ENCODE data around the gene SMAGP.
"Not testable (repeated sequence)": the region's sequence is repeated elsewhere in the genome, so short reads cannot be mapped to it uniquely, and the experiment has no call there.

Gene SMAGP

DNA sequence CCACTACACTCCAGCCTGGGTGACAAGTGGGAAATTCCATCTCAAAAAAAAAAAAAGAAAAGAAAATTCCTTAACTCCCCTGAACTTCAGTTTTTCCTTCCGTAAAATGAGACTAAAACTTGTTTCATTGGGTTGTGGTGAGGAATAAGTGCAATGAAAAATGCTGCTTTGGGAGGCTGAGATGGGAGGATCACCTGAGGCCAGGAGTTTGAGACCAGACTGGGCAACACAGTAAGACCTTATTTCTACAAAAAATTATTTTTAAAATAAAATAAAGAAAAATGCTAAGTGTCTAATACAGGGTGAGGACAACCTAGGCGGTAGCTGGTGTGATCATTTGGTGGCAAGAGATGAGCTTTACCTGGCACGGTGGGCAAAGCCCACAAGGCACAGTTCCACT, 6.9 kb downstream of the SMAGP start:
- no peak for DNase-seq

- no peak for DNase-seq
Observed at GRCh38 chr12:51262758-51263177, 7.4 kb downstream of the SMAGP start.

DNA sequence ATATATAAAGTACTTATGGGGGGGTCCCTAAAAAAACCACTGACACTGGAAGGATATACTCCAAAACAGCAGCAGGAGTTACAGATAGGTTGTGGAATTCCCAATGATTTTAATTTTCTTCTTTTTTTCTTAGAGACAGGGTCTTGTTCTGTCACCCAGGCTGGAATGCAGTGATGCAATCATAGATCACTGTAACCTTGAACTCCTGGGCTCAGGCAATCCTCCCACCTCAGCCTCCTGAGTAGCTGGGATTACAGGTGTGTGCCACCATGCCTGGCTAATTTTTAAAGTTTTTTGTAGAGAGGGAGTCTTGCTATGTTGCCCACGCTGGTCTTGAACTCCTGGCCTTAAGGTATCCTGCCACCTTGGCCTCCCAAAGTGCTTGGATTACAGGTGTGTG, 10.6 kb downstream of the SMAGP start:
- not testable (repeated sequence) for DNase-seq

DNA sequence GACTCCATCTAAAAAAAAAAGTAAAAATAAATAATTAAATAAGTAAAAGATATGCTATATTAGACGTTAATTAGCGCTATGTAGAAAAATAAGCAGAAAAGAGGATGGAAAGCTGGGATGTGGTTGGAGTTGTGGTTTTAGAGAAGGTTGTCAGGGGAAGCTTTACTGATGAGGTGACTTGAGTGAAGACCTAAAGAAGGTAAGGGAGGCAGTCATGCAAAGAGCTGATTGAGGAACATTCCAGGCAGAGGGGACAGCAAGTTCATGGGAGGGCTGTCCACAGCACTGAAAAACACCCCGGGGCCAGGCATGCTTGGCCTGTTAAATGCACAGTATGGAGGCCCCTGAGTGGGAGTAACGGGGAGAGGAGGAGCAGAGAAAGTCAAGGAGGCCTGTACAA, 15.7 kb downstream of the SMAGP start:
- DNase-seq: no peak

DNA sequence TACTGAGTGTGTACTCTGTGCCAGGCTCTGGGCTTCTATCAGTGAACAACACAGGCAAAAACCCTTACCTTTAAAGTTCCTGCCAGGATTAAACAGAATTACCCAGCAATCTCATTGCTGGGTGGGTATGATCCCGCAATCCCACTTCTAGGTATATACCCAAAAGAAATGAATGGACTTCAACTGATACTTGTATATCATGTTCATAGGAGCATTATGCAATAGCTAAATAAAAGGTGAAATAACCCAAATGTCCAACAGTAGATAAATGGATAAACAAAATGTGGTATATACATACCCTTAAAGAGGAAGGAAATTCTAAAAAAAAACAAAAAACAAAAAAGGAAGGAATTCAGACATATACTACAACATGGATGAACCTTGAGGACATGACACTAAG, 16.9 kb downstream of the SMAGP start:
- no peak for DNase-seq

DNA sequence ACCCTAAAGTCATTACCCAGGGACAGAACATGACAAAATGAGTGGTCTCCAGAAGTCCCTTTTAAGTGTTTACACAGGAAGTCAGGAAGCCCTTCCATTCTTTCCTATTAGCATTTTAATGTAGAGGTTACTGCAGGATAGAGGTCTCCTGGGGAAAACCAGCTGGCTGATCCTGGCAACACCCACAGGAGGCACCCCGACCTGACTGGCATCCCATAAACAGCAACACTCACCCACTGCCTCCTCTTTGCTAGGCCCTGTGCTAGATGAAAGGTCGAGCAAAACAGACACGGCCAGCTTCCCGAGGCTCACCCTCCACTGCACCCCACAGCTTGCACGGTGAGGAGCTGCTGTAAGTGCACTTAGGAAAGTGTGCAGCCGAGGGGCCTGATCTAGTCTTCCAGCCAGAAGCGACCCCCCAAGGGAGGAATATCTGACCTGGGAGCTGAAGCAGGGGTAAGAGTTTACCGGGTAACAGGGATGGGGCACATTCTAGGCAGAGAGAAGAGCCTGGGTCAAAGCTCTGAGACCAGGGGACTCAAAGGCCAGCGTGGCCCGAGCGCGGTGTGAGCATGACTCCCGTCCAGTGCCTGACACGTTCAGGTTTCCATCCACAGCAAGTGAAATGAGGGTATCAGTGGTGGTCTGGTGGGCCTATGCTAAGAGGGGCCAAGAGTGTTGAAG, 22.6 kb downstream of the SMAGP start:
- DNase-seq: no peak

GRCh38 chr12:51246254-51246853, 23.9 kb downstream of the SMAGP start:
- DNase-seq: no peak

- no peak for DNase-seq
Observed at GRCh38 chr12:51245476-51246253, 24.6 kb downstream of the SMAGP start.

GRCh38 chr12:51244269-51244668, 25.9 kb downstream of the SMAGP start:
- DNase-seq: no peak

DNA sequence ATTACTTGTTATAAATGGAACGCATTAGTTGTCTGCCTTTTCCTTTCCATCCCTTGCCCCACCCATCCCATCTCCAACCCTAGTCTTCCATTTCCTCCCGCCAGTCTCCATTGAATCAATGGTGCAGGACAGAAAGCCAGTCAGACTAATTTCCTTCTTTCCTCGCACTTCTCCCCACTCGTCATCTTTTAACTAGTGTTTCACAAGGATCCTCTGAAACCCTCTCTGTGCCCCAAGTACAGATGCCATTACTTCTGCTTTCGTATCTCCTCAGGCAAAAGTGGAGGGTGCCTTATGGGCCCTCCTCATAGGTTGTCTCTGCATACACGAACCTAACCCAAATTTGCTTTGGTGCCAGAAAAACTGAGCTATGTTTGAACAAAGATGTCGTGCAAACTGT, 27.3 kb downstream of the SMAGP start:
- no peak for DNase-seq

DNA sequence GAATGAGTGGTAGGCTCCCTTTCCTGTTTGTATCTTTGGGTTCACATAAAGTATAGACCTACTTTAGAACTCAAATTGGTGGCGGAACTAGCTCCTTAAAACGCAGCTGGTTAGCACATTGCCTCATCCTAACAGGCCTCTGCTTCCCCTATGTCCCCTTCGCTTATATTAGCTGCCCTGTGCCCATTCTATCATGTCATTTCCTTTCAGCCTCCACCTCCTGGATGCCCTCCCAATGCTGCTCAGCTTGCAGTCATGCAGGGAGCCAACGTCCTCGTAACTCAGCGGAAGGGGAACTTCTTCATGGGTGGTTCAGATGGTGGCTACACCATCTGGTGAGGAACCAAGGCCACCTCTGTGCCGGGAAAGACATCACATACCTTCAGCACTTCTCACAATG, 28.1 kb downstream of the SMAGP start:
- DNase-seq: no peak

GRCh38 chr12:51240971-51241370, 29.2 kb downstream of the SMAGP start:
- no peak for DNase-seq

- peak; percentile 94 for DNase-seq
Observed at GRCh38 chr12:51238510-51239334, 31.5 kb downstream of the SMAGP start, which contains the start of gene DAZAP2. Gene DAZAP2, plus strand, starts transcription at chr12:51238826. Its CDS starts 82 bp downstream, at chr12:51238908.

GRCh38 chr12:51238037-51238509, 32.1 kb downstream of the SMAGP start:
- DNase-seq: peak; percentile 4

- no peak for DNase-seq
Observed at GRCh38 chr12:51234530-51234929, 35.7 kb downstream of the SMAGP start.

- no peak for DNase-seq
Observed at GRCh38 chr12:51232642-51233041, 37.6 kb downstream of the SMAGP start.

- no peak for DNase-seq
Observed at GRCh38 chr12:51229116-51229809, 41.0 kb downstream of the SMAGP start.

DNA sequence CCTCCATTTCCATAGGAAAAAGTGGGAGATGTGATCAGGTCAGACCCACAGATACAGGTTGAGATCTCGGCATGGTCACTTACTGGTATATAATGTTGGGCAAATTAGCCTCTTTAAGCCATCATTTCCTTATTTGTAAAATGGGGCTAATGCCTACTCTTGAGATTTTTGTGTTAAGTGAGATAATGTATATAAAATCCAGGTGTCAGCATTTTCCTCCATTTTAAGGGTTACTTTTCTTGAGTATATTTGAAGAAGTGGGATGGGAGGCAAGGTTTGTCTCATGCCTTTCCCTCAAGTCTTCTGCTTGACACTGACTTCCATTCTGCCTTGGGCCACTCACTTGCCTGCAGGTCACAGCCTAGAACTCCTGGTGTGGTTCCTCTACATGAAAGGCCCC, 42.3 kb downstream of the SMAGP start:
- DNase-seq: no peak

- not testable (repeated sequence) for DNase-seq
Observed at GRCh38 chr12:51227112-51227511, 43.1 kb downstream of the SMAGP start.

- no peak for DNase-seq
Observed at GRCh38 chr12:51225771-51226170, 44.4 kb downstream of the SMAGP start.

DNA sequence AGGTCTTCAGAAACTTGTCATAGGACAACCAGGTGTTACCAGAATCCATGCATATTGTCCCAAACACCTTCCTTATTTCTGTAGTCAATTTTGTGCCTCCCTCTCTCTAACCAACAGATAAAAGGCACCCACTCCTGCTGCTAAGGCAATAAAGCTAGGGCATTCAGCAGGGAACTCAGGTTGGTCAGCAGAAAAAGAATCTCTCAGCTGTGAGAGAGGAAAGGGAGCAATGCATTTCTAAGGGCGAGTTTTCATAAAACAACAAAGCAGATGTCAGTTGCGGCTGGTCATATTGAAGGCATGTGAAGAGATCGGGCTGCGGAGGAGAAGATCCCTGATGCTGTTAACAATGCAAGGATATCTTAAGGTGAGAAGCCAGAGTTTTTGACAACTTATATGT, 45.0 kb downstream of the SMAGP start:
- no peak for DNase-seq

- DNase-seq: no peak
Observed at GRCh38 chr12:51224625-51225024, 45.6 kb downstream of the SMAGP start.

Data from T-helper 9 cell (primary cell).